22Rv1 (cell line): Measurements from ENCODE around the gene MAGED4.

Experiments
- ZFX ChIP-seq: fragments of 450-650 bp; IDR thresholded peaks from 2 replicates; pipeline ENCODE4 v1.6.1; 2017; ENCODE audit warnings: antibody characterized with exemption, borderline replicate concordance
- TF ChIP-seq, protein P1 (sequence below): fragments of 450-650 bp; IDR thresholded peaks from 2 replicates; pipeline ENCODE4 v1.5.1; 2017; ENCODE audit warnings: mild to moderate bottlenecking

DNA sequence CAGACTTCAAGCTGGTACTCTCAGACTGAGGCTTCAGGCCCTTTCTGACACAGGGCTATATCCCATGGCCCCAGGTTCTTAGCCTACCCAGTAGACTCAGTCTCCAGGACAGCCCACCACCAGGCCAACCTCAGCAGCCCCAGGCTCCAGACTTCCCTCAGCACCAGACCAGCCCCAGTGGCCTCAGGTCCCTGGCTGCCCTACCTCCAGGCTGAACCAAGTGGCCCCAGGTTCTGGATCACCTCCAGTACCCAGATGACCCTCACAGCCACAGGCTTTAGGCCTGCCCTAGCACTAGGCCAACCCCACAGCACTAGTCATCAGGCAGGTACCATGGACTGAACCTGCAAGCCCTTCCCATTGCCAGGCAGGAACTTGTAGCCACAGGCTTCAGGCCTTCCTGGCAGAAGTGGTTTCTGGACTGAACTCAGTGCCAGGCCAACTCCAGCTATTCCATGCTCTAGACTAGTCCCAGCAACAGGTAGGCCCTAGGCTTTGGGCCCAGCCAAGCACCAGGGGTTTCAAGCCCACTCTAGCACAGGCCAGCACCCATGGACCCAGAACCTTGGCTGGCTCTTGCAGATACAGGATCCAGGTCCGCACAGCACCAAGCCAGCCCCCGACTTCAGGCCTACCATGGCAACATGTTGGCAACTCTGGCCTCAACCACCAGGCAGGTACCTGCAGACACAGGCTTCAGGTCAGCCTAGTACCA lies 45.7 kb upstream of the MAGED4 start:
- TF ChIP-seq, protein P1, sequence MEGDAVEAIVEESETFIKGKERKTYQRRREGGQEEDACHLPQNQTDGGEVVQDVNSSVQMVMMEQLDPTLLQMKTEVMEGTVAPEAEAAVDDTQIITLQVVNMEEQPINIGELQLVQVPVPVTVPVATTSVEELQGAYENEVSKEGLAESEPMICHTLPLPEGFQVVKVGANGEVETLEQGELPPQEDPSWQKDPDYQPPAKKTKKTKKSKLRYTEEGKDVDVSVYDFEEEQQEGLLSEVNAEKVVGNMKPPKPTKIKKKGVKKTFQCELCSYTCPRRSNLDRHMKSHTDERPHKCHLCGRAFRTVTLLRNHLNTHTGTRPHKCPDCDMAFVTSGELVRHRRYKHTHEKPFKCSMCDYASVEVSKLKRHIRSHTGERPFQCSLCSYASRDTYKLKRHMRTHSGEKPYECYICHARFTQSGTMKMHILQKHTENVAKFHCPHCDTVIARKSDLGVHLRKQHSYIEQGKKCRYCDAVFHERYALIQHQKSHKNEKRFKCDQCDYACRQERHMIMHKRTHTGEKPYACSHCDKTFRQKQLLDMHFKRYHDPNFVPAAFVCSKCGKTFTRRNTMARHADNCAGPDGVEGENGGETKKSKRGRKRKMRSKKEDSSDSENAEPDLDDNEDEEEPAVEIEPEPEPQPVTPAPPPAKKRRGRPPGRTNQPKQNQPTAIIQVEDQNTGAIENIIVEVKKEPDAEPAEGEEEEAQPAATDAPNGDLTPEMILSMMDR, result no peak
- no peak for TF ChIP-seq ZFX
